ENCODE measurements around the gene SACS. TPM values are rescaled to one million over a fixed set of nuclear protein-coding genes. Genes with fewer than 3 reads are reported as not detected.

SACS gene
- total and polyA plus RNA-seq, 2 of the 8 experiments (the other 6 are each of a cell fraction or from before 2014, with no cell fraction given): 11.0 to 54.2 TPM

- TF ChIP-seq CHD7 (IDR thresholded peaks at IDR 0.05; ENCODE audit: insufficient replicate concordance, low read length) (no peak), CBX5 (IDR thresholded peaks at IDR 0.05; ENCODE audit: low read depth, low read length) (no peak), TAF7 (optimal IDR thresholded peaks at IDR 0.05; ENCODE audit: borderline replicate concordance, low read depth, low read length) (no peak), SIRT6 (IDR thresholded peaks at IDR 0.05; ENCODE audit: low read length) (no peak), SIX5 (IDR thresholded peaks at IDR 0.05; ENCODE audit: low read depth, low read length) (no peak), SP2 (IDR thresholded peaks at IDR 0.05; ENCODE audit: low read length) (no peak), TAF1 (IDR thresholded peaks at IDR 0.05; ENCODE audit: low read depth, low read length) (no peak), BRCA1 (IDR thresholded peaks at IDR 0.05; ENCODE audit: low read depth, low read length) (no peak), CHD1 (IDR thresholded peaks at IDR 0.05; ENCODE audit: low read depth, low read length) (no peak), ASH2L (IDR thresholded peaks at IDR 0.05; ENCODE audit: low read length) (no peak), SIN3A (conservative IDR thresholded peaks at IDR 0.05 in 1 of 2, IDR thresholded peaks at IDR 0.05 in 1 of 2; ENCODE audit: low read depth in 1 of 2, low read length in 2 of 2) (no peak), EP300 (IDR thresholded peaks at IDR 0.05; ENCODE audit: borderline replicate concordance in 1 of 2, low read depth in 2 of 2, low read length in 2 of 2) (no peak)
These were observed 85.9 kb downstream of the SACS start (continued) for GRCh38 chr13:23347601-23348000.

Measured in H1 (cell line).